Activated CD4-positive, alpha-beta T cell treated with anti-CD3 and anti-CD28 coated beads, Interleukin-2, amount 10 ng/mL, durations not matched to agents 24 days and 14 days (primary cell): ENCODE measurements around the gene GLIS2. TPM values are rescaled to one million over a fixed set of nuclear protein-coding genes. Genes with fewer than 3 reads are reported as not detected.

Source experiments
- DNase-seq: peaks from one replicate; pipeline ENCODE4 v3.0.0; 2022
- H3K27ac Mint-ChIP-seq: one replicate; pipeline ENCODE4 v1.8.0; 2022; ENCODE audit warnings: mild to moderate bottlenecking, mixed read lengths
- H3K27me3 Mint-ChIP-seq: one replicate; pipeline ENCODE4 v1.8.0; 2022; ENCODE audit warnings: mixed read lengths
- H3K36me3 Mint-ChIP-seq: one replicate; pipeline ENCODE4 v1.8.0; 2022; ENCODE audit warnings: low read depth, mild to moderate bottlenecking, mixed read lengths
- H3K4me1 Mint-ChIP-seq: one replicate; pipeline ENCODE4 v1.8.0; 2021; ENCODE audit warnings: mixed read lengths
- H3K4me3 Mint-ChIP-seq: one replicate; pipeline ENCODE4 v1.8.0; 2022; ENCODE audit warnings: mild to moderate bottlenecking, moderate library complexity, mixed read lengths
- H3K9me3 Mint-ChIP-seq: one replicate; pipeline ENCODE4 v1.8.0; 2021; ENCODE audit warnings: mixed read lengths
- intact Hi-C: fragments of 100-400 bp; cut with micrococcal nuclease; formaldehyde crosslinking; loops from one replicate; pipeline ENCODE4 v1.15.1; 2023
- total RNA-seq: library from RNA; stranded (reverse); gene quantifications from 2 replicates; pipeline ENCODE4 v1.2.3, GENCODE V29; 2022

Gene GLIS2
- 1.0 and 1.4 TPM in 2 replicates for total RNA-seq

DNA sequence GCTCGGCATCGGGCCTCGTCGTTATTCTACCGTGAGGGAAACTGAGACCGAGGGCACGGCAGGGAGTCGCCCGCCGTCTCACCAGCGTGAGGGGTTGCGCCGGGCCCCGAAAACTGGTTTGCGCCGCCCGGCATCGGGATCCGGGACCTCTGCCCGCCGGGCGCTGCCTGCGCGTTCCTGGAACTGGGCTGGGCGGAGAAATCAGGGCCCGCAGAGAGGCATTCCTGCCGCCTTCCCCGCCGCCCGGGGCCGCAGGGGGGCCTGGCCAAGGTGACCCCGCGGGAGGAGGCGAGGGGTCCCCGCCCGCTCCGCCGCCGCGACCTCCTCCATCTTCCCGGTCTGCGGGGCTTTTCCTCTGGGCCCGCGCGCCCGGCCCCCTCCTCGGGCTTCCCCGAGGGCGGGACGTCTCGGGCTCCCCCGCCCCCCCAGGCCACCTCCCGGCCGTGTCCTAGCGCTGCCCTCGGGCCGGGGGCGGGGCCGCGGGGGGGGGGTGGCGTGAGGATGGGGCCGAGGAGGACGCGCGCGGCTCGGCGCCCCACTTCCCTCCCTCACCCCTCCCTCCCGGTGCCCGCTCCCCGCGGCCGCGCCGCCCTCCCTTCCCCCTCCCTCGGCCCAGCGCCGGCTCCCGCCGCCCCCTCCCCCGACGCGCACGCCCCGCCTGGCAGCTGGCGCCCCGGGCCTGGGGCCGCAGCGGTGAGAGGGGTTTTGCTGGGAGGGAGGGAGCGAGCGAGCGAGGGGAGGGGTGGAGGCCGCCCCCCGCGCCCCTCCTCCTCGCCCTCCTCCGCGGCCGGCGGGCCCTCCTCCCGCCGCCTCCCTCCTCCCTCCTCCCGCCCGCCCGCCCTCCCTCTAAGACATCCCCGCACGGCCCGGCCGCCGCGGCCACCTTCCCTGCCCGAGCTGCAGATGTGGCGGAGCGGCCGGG is at the start of gene GLIS2:
Gene GLIS2 (plus strand): TSS at position 882 of the 922 bp plus-strand sequence. CDS start 16,214 bp downstream, outside the sequence.
- Mint-ChIP-seq H3K4me3 (peak within 1 kb of the TSS; percentile 86), H3K9me3 (no peaks in the 10 kb centered on the region), H3K36me3 (no peaks in the 10 kb centered on the region), H3K4me1 (peaks cover 16% of the 10 kb centered on the region), H3K27me3 (peaks cover 17% of the 10 kb centered on the region), H3K27ac (no peak within 1 kb of the TSS)
- intact Hi-C loops, result no loop called here
- DNase-seq, result peak; percentile 78

DNA sequence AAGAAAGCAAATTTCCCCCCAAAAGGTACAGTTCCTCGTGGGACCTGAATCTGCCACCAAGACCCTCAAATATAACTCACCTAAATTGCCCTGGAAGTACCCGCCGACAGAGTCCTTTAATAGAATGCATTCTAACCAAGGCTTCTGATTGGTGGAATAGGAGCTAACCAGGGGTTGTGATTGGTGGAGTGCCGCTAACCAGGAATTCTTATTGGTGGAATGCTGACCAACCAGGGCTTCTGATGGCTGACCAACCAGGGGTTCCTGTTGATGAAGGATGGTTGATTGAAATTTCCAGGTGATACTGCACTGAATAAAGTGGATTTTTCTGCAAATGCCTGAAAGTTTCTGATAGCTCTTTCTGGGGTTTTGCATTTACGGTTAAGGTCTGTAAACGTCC is 49.5 kb upstream of the GLIS2 start:
- H3K27me3 Mint-ChIP-seq, result no peaks in the 10 kb centered on the region
- H3K4me3 Mint-ChIP-seq, result no peak overlapping the region
- H3K27ac Mint-ChIP-seq, result peak overlapping the region; percentile 53
- intact Hi-C loops, result no loop called here
- H3K9me3 Mint-ChIP-seq, result no peaks in the 10 kb centered on the region
- H3K36me3 Mint-ChIP-seq, result peaks cover 16% of the 10 kb centered on the region
- H3K4me1 Mint-ChIP-seq, result peaks cover 10% of the 10 kb centered on the region
- DNase-seq, result no peak

DNA sequence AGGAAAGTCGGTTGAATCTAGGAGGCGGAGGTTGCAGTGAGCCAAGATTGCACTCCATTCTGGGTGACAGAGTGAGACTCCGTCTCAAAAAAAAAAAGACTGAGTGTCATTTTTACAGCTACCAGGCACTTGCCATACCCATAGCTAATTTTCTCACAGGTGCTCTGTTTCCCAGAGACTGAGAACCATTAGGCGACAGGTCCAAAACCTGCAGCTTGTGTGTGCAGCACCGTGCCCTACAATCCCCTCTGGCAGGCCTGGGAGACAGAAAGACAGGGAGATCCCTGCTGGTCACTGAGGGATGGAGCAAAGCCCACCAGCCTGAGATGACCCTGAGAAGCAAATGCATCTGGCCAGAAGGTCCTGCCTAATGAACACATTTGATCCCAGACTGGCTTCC is 45.8 kb upstream of the GLIS2 start:
- intact Hi-C loops, result loop anchor here (2.0 to 5.0 kb wide), 3 partner anchors 57 to 147 kb away; partner anchors contain the start of genes CORO7 and PAM16
- no peaks in the 10 kb centered on the region for H3K9me3 Mint-ChIP-seq
- H3K4me1 Mint-ChIP-seq, result peaks cover 11% of the 10 kb centered on the region
- no peaks in the 10 kb centered on the region for H3K27me3 Mint-ChIP-seq
- H3K4me3 Mint-ChIP-seq, result peak overlapping the region; percentile 89
- no peak for DNase-seq
- peaks cover 9% of the 10 kb centered on the region for H3K36me3 Mint-ChIP-seq
- H3K27ac Mint-ChIP-seq, result peak overlapping the region; percentile 48

DNA sequence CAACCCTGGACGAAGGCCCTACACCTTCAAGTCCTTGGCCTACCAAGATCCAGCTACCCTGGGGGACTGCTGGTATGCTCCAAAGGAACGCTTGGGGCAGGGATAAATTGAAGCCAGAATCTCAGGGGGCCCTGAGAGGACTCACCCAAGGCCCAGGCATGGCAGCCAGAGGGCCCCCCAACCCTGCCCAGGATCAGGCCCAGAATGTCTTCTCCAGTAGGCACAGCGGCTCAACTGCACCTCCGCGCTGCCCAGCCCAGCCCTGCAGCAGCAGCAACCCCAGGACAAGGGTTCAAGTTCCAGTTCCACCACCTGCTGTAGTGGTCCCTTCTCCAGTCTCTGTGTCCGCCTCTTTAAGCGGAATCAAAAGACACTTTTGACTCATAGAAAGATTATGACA is 45.3 kb upstream of the GLIS2 start:
- no peaks in the 10 kb centered on the region for H3K27me3 Mint-ChIP-seq
- peaks cover 11% of the 10 kb centered on the region for H3K4me1 Mint-ChIP-seq
- peaks cover 9% of the 10 kb centered on the region for H3K36me3 Mint-ChIP-seq
- peak overlapping the region; percentile 89 for H3K4me3 Mint-ChIP-seq
- no peak for DNase-seq
- no peaks in the 10 kb centered on the region for H3K9me3 Mint-ChIP-seq
- intact Hi-C loops, result loop anchor here (2.0 to 5.0 kb wide), 3 partner anchors 57 to 147 kb away; partner anchors contain the start of genes CORO7 and PAM16
- peak overlapping the region; percentile 96 for H3K27ac Mint-ChIP-seq

DNA sequence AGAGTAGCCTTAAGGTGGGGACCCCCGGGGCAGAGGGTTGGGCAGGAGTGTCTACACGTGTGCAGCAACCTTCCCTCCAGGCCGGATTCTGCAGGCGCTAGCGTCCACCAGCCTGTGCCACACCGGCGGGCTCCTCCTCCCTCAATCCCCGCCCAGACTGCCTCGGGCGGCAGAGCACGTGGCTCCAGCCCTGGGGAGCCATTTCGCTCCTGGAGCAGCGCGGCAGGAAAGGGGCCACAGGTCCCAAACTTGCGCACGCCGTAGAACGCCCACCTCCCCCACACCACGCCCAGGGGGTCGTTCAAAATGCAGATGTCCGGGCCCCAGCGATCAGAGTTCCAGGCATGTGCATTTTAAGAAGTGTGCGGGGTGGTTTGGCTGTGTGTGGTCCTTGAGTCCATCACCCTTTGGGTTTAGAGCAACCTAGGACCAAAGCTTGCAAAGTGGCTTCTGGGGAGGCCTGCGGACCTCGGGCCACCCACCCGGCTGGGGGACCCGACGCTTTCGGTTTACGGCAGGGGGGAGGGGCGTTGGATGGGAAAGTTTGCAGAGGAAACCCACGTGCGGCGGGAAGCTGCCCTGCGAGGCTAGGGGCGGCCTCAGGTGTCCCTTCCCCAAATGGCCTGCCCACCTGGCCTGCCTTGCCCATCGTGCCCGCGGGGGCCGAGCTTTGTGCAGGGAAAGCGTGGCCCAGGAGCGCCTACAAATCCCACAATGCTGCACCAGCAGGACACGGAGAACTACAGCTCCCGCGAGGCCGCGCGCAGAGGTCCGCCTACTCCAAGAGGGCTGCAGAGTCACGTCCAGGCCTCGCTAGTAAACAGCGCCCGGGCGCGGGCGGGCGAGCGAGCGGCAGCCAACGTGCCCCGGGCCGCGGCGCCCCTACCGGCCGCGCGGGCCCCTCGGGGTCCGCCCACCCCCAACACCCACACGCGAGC is 44.4 kb upstream of the GLIS2 start:
- peak; percentile 97 for DNase-seq
- H3K27ac Mint-ChIP-seq, result peak overlapping the region; percentile 96
- peaks cover 11% of the 10 kb centered on the region for H3K4me1 Mint-ChIP-seq
- intact Hi-C loops, result loop anchor here (1.0 to 5.0 kb wide), 7 partner anchors 17 to 146 kb away; partner anchors contain the start of genes CORO7 and PAM16
- H3K9me3 Mint-ChIP-seq, result no peaks in the 10 kb centered on the region
- H3K4me3 Mint-ChIP-seq, result peak overlapping the region; percentile 89
- no peaks in the 10 kb centered on the region for H3K27me3 Mint-ChIP-seq
- H3K36me3 Mint-ChIP-seq, result peaks cover 6% of the 10 kb centered on the region

DNA sequence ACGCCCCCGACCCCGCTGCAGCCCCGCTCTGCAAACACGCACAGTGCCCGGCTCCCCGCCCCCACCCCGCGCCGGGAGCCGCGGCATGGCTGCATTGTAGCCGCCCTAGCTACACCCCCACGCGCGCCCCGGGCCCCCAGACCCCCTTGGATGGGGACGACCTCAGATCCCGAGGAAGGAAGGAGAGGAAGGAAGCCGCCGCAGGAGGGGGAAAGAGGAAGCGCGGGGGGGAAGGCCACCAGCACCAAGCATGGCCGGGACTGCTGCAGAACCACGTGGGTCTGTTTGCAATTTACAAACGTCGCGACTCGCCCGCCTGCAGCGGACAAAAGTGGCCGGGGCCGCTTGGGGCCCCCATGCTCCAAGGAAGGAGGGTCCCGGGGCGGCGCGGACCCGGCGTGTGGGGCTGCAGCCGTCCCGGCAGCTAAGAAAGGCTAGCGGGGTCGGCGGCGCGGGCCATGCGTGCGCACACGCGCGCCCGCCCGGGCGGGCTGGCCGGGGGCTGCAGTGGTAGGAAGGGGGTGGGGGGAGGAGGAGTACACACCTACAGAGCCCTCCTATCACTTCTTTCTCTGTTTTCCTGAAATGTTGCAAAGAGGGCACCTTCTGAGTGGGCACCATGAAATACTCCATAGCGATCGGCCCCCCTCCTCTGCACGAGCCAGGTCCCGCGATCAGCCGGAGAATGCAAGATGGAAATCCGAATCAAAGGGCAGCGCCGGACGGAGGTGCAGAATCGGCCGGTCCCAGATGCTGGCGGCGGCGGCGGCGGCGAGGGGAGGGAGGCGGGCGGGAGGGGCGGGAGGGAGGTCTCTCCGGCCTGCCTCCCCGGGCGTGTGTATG is 43.5 kb upstream of the GLIS2 start:
- no peaks in the 10 kb centered on the region for H3K9me3 Mint-ChIP-seq
- H3K4me1 Mint-ChIP-seq, result peaks cover 11% of the 10 kb centered on the region
- peak overlapping the region; percentile 89 for H3K4me3 Mint-ChIP-seq
- H3K27ac Mint-ChIP-seq, result peak overlapping the region; percentile 92
- peaks cover 6% of the 10 kb centered on the region for H3K36me3 Mint-ChIP-seq
- H3K27me3 Mint-ChIP-seq, result no peaks in the 10 kb centered on the region
- intact Hi-C loops, result loop anchor here (2.0 to 5.0 kb wide), 3 partner anchors 16 to 145 kb away; partner anchors contain the start of gene CORO7
- DNase-seq, result peak; percentile 84

DNA sequence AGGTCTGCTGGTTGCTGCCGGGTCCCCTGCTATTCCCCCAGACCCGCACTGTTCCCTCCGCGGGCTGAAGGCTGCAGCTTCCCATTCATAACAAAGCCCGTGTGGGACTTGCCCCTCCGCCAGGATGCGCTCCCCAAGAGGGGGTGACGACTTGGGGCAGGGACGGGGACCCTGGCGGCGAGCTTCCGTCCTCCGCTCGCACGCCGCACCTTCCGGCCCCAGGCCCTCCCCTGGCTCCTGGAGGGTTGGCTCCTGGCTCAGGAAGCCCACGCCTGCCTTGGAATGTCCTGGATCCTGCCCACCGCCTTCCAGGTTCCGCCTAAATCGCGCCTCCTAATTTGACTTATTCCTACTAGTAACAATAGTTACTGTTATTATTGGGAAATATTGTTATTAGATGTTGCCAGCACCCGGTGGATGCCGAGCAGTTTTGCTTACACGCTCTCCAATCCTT is 42.0 kb upstream of the GLIS2 start:
- H3K9me3 Mint-ChIP-seq, result no peaks in the 10 kb centered on the region
- no peaks in the 10 kb centered on the region for H3K27me3 Mint-ChIP-seq
- DNase-seq, result peak; percentile 83
- H3K36me3 Mint-ChIP-seq, result peaks cover 2% of the 10 kb centered on the region
- H3K4me1 Mint-ChIP-seq, result peaks cover 9% of the 10 kb centered on the region
- intact Hi-C loops, result loop anchor here (2.0 to 5.0 kb wide), 3 partner anchors 15 to 143 kb away; partner anchors contain the start of gene CORO7
- peak overlapping the region; percentile 89 for H3K4me3 Mint-ChIP-seq
- peak overlapping the region; percentile 74 for H3K27ac Mint-ChIP-seq

DNA sequence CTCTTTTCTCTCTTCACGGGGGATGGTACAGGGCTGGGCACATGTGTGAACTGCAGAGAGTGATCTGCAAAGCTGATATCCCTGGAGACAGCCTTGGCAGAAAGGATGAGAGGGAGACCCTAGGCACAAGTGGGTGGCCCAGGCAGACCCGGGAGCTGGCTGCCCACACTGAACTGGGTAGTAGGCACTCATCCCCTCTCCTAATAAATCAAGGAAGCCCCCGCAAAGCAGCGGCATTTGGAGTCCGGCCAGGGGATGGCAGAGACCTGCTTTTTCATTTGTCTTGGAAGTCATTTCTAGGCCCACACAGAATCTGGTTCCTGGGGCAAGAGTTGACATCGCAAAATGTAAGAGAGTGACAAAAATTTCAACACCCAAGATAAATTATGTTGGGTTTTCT is 40.0 kb upstream of the GLIS2 start:
- Mint-ChIP-seq H3K4me3 (no peak overlapping the region), H3K27me3 (no peaks in the 10 kb centered on the region), H3K36me3 (peaks cover 2% of the 10 kb centered on the region), H3K4me1 (peaks cover 2% of the 10 kb centered on the region), H3K9me3 (peaks cover 3% of the 10 kb centered on the region), H3K27ac (no peak overlapping the region)
- intact Hi-C loops, result no loop called here
- no peak for DNase-seq

DNA sequence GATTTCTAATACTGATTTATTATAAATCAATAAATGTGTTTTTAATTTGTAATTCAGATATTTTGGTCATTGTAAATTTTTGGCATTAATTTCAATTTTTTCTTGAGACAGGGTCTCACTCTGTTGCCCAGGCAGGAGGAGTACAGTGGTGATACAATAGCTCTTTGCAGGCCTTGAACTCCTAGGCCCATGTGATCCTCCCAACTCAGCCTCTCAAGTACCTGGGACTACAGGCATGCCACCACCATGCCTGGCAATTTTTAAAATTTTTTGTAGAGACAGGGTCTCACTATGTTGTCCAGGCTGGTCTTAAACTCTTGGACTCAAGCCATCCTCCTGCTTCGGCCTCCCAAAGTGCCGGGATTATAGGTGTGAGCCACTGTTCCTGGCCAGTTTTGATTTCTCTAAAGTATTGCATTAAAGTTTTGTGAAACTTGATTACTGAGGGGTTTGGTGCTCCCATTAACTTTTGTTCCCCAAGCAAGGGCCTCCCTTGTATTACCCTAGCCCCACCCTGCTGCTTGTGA is 37.8 kb upstream of the GLIS2 start:
- intact Hi-C loops, result no loop called here
- Mint-ChIP-seq H3K4me1 (peaks cover 4% of the 10 kb centered on the region), H3K36me3 (no peaks in the 10 kb centered on the region), H3K27ac (no peak overlapping the region), H3K27me3 (peaks cover 1% of the 10 kb centered on the region), H3K9me3 (peaks cover 4% of the 10 kb centered on the region), H3K4me3 (no peak overlapping the region)
- no peak for DNase-seq

DNA sequence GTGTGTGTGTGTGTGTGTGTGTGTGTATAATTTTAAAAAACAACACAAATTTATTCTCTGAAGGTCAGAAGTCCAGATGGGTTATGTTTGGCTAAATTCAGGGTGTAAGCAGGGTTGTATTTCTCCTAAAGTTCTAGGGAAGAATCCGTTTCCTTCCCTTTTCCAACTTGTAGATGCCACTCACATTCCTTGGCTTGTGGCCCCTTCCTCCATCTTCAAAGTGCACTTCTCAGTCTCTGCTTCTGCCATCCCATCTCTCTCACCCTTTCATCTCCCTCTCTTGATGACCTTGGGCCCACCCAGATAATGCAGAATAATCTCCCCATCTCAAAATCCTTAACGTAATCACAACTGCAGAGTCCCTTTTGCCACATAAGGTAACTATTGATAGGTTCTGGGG is 35.2 kb upstream of the GLIS2 start:
- H3K27me3 Mint-ChIP-seq, result peaks cover 10% of the 10 kb centered on the region
- no peak for DNase-seq
- H3K27ac Mint-ChIP-seq, result no peak overlapping the region
- H3K4me1 Mint-ChIP-seq, result peaks cover 4% of the 10 kb centered on the region
- intact Hi-C loops, result no loop called here
- H3K36me3 Mint-ChIP-seq, result no peaks in the 10 kb centered on the region
- peaks cover 4% of the 10 kb centered on the region for H3K9me3 Mint-ChIP-seq
- no peak overlapping the region for H3K4me3 Mint-ChIP-seq

DNA sequence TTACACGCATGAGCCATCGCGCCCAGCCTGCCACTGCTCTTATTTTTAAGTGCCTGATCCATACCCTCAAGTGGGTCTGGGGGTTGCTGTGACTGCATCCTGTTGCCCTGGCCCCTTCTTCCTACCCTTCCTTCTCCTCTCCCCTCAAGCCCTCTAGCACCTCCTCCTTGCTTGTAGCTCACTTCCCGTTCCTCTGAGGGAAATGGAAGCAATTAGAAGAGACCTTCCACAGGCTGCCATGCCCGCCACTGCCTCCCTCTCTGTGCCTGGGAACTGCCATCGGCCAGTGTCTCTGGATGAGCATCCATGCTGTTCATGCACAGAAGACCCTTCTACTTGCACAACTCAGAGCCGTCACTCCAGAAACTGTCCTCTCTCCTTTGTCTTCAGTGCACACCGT is 32.4 kb upstream of the GLIS2 start:
- H3K4me3 Mint-ChIP-seq, result no peak overlapping the region
- peaks cover 10% of the 10 kb centered on the region for H3K4me1 Mint-ChIP-seq
- H3K36me3 Mint-ChIP-seq, result no peaks in the 10 kb centered on the region
- no peak for DNase-seq
- H3K27me3 Mint-ChIP-seq, result peaks cover 11% of the 10 kb centered on the region
- intact Hi-C loops, result no loop called here
- peaks cover 4% of the 10 kb centered on the region for H3K9me3 Mint-ChIP-seq
- no peak overlapping the region for H3K27ac Mint-ChIP-seq

DNA sequence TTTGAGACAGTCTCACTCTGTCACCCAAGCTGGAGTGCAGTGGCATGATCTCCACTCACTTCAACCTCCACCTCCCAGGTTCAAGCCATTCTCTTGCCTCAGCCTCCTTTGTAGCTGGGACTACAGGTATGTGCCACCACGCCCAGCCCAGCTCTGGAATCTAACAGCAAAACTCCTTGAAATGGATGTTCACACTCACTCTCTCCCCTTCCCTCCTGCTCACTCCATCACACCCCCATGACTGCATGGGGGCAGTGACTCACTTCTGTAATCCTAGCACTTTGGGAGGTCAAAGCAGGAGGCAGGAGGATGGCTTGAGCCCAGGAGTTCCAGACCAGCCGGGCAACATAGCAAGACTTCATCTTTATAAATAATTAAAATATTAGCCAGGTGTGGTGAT is 31.9 kb upstream of the GLIS2 start:
- H3K36me3 Mint-ChIP-seq, result no peaks in the 10 kb centered on the region
- H3K27ac Mint-ChIP-seq, result no peak overlapping the region
- H3K4me1 Mint-ChIP-seq, result peaks cover 13% of the 10 kb centered on the region
- H3K27me3 Mint-ChIP-seq, result peaks cover 11% of the 10 kb centered on the region
- intact Hi-C loops, result no loop called here
- H3K4me3 Mint-ChIP-seq, result no peak overlapping the region
- H3K9me3 Mint-ChIP-seq, result peaks cover 4% of the 10 kb centered on the region
- no peak for DNase-seq
